Measurements from ENCODE around the gene NMBR. TPM values are rescaled to one million over a fixed set of nuclear protein-coding genes. Genes with fewer than 3 reads are reported as not detected.
"Not testable (repeated sequence)": the region's sequence is repeated elsewhere in the genome, so short reads cannot be mapped to it uniquely, and the experiment has no call there.

NMBR gene
- total RNA-seq, 2 experiments from 2014 or later, result not detected

GRCh38 chr6:142155895-142156757 is 9.2 kb upstream of the NMBR start:
- POLR2A ChIA-PET, result no interaction called here
- CTCF ChIA-PET, result interaction anchor here (0.6 kb wide), 2 partner anchors 78 to 1723 kb away, joined by 3 read pairs; no protein-coding TSS in a partner anchor

- ChIA-PET POLR2A (no interaction called here), CTCF (no interaction called here)
These were observed 8.2 kb upstream of the NMBR start for GRCh38 chr6:142155091-142155490.

- ChIA-PET CTCF (no interaction called here), POLR2A (interaction anchor here (0.6 kb wide), 1 partner anchor 776 kb away, joined by 3 read pairs; no protein-coding TSS in a partner anchor)
These were observed 7.4 kb upstream of the NMBR start for GRCh38 chr6:142154336-142154735.

- CTCF ChIA-PET, result no interaction called here
- POLR2A ChIA-PET, result no interaction called here
These were observed 6.3 kb upstream of the NMBR start for GRCh38 chr6:142153196-142153595.

- ChIA-PET CTCF (no interaction called here), POLR2A (no interaction called here)
These were observed 5.8 kb upstream of the NMBR start for GRCh38 chr6:142152746-142153145.

GRCh38 chr6:142141531-142141930 is 5.4 kb downstream of the NMBR start:
- CTCF ChIA-PET, POLR2A ChIA-PET: not testable (repeated sequence)

- POLR2A ChIA-PET, result no interaction called here
These were observed 8.0 kb downstream of the NMBR start for GRCh38 chr6:142138876-142139275.

GRCh38 chr6:142132625-142133024 is 14.3 kb downstream of the NMBR start, which contains the start of gene GJE1:
TSS of gene GJE1 (plus strand) at chr6:142132925. CDS start at chr6:142133159, 234 bp downstream.
- CTCF ChIA-PET, result no interaction called here
- POLR2A ChIA-PET, result no interaction called here

More at GRCh38 chr6:142138876-142139275, 8.0 kb downstream of the NMBR start:
- CTCF ChIA-PET, result no interaction called here

GRCh38 chr6:142130814-142131213 is 16.1 kb downstream of the NMBR start:
- POLR2A ChIA-PET, result no interaction called here
- CTCF ChIA-PET, result no interaction called here

- POLR2A ChIA-PET, result no interaction called here
These were observed 25.6 kb downstream of the NMBR start for GRCh38 chr6:142121342-142121741.

GRCh38 chr6:142118925-142119324 is 28.0 kb downstream of the NMBR start:
- POLR2A ChIA-PET, result no interaction called here

More at GRCh38 chr6:142121342-142121741, 25.6 kb downstream of the NMBR start:
- CTCF ChIA-PET, result interaction anchor here (1.1 kb wide), 1 partner anchor 86 kb away, joined by 3 read pairs; no protein-coding TSS in a partner anchor

GRCh38 chr6:142118328-142118727 is 28.6 kb downstream of the NMBR start:
- ChIA-PET CTCF (no interaction called here), POLR2A (no interaction called here)

More at GRCh38 chr6:142118925-142119324, 28.0 kb downstream of the NMBR start:
- CTCF ChIA-PET, result no interaction called here

- ChIA-PET POLR2A (no interaction called here), CTCF (no interaction called here)
These were observed 29.6 kb downstream of the NMBR start for GRCh38 chr6:142117366-142117765.

GRCh38 chr6:142112451-142113061 is 34.4 kb downstream of the NMBR start:
- POLR2A ChIA-PET, result no interaction called here

GRCh38 chr6:142110820-142111219 is 36.1 kb downstream of the NMBR start:
- CTCF ChIA-PET, result interaction anchor here (0.8 kb wide), 1 partner anchor 309 kb away, joined by 3 read pairs; no protein-coding TSS in a partner anchor
- POLR2A ChIA-PET, result not testable (repeated sequence)

More at GRCh38 chr6:142112451-142113061, 34.4 kb downstream of the NMBR start:
- CTCF ChIA-PET, result no interaction called here

- POLR2A ChIA-PET, CTCF ChIA-PET: not testable (repeated sequence)
These were observed 42.1 kb downstream of the NMBR start for GRCh38 chr6:142104820-142105219.

- ChIA-PET CTCF (no interaction called here), POLR2A (no interaction called here)
These were observed 58.1 kb downstream of the NMBR start for GRCh38 chr6:142088858-142089216.

- POLR2A ChIA-PET, result no interaction called here
- CTCF ChIA-PET, result no interaction called here
These were observed 58.7 kb downstream of the NMBR start for GRCh38 chr6:142087950-142088857.

- CTCF ChIA-PET, result no interaction called here
These were observed 67.8 kb downstream of the NMBR start for GRCh38 chr6:142079130-142079529.

GRCh38 chr6:142075516-142076101 is 71.3 kb downstream of the NMBR start:
- CTCF ChIA-PET, result no interaction called here
- POLR2A ChIA-PET, result no interaction called here

More at GRCh38 chr6:142079130-142079529, 67.8 kb downstream of the NMBR start:
- POLR2A ChIA-PET, result no interaction called here

Data from activated CD8-positive, alpha-beta memory T cell treated with anti-CD3 and anti-CD28 coated beads for 36 hours (primary cell).